Epithelial cell of proximal tubule (primary cell): ENCODE results near the gene CUX1. TPM values are rescaled to one million over a fixed set of nuclear protein-coding genes. Genes with fewer than 3 reads are reported as not detected.

Experiments
- DNase-seq: peaks from one replicate; pipeline ENCODE4 v3.0.0-alpha.2; 2011; ENCODE audit warnings: low read depth
- H3K4me3 ChIP-seq: 2 replicates; pipeline ENCODE4 v1.5.1; 2011; ENCODE audit warnings: low read depth, mild to moderate bottlenecking, low read length
- total RNA-seq: library from RNA; depleted of rRNA; stranded (reverse); fragments of >200 nt; gene quantifications from 2 replicates; pipeline ENCODE4 v1.2.3, GENCODE V29; 2015
- TF ChIP-seq, protein P1 (sequence below): conservative IDR thresholded peaks from 2 replicates; pipeline ENCODE4 v1.5.1; 2012; ENCODE audit warnings: low read depth, mild to moderate bottlenecking, low read length

The CUX1 gene
- total RNA-seq, 1 donor from 2014 or later: 37.3 TPM

DNA sequence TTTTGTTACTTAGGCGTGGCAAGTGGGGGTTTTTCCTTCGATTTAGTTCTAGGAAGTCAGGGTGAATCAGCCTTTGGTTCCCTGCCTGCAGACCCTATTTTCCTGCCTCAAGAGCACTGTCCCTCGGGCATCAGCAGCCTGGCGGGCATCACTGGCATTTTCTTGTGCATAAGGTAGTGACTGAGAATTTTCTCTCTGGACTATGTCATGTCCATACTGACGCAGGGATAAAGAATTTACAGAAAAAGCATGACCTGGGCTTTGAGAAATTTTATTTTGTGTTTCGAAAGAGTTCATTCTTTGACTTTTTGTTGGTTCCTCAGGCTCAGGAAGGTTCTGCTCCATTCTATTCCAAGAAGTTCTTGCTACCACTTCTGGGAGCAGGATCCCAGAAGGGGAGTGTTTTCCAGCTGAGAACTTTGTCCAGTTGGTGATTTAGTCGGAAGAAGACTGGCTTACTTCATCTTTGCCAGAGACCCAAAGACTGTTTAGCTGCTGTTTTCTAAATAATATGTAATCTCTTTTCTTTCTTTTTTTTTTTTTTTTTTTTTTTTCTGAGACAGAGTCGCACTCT, 255.3 kb downstream of the CUX1 start:
- DNase-seq: no peak
- H3K4me3 ChIP-seq: no peak overlapping the region
- TF ChIP-seq, protein P1, sequence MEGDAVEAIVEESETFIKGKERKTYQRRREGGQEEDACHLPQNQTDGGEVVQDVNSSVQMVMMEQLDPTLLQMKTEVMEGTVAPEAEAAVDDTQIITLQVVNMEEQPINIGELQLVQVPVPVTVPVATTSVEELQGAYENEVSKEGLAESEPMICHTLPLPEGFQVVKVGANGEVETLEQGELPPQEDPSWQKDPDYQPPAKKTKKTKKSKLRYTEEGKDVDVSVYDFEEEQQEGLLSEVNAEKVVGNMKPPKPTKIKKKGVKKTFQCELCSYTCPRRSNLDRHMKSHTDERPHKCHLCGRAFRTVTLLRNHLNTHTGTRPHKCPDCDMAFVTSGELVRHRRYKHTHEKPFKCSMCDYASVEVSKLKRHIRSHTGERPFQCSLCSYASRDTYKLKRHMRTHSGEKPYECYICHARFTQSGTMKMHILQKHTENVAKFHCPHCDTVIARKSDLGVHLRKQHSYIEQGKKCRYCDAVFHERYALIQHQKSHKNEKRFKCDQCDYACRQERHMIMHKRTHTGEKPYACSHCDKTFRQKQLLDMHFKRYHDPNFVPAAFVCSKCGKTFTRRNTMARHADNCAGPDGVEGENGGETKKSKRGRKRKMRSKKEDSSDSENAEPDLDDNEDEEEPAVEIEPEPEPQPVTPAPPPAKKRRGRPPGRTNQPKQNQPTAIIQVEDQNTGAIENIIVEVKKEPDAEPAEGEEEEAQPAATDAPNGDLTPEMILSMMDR: no peak

DNA sequence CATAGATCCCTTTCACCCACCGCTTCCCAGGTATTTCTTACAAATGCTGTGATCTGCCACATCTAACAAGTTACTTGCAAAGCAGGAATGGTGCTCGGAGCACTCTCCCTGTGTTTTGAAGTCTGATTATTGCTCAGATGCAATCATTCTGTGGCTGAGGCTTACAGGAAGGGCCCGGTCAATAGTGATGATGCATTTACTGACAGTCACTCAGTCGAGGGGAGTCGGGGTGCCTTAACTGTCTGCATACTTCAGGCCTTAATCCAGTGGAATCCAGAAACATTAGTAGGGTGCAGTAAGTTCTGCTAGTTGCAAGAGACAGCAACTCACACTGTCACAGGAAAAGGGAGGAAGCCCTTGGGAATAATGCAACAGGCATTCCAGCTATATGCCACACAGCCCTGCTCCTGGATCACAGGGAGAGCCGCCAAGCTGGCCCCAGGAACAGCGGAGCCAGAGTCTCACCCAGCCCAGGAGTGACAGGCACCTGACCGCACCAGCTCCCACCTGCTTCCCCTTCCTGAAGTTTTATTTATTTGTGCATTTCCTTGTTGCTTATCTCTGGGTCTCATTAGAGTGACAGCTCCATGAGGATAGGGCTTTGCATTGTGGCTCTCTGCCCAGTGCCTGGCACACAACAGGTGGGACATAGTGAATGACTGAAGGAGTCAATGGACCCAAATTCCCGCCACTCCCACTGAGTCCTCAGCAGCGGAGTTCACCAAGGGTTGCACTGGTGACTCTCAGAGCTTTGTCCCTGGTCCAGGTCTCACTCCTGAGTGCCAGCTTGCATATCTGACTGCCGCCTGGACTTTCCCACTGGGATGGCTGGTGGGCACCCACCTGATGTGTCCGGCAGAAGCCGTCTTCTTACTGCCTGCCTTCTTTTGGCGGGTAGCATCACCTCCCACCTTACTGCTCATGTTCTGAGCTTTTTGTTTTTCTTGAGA, 256.8 kb downstream of the CUX1 start:
- TF ChIP-seq, protein P1: no peak
- H3K4me3 ChIP-seq: no peak overlapping the region
- DNase-seq: no peak

DNA sequence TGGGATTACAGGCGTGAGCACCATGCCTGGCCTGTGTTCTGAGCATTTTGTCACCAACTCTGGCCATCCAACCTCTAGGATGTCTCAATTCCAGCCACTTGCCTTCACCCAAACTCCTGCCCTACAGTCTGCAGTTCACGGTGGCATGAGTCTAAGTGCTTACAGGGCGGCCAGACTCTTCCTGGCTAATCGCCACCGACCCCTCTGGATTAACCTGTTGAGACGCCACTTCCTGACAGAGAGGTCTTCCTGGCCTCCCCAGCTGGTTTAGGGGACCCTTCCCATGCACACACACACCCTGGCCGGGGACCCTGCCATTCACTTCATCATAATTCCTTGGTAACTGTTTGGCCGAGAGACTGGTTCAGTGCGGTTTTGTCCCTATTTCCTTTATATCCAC, 257.7 kb downstream of the CUX1 start:
- no peak for DNase-seq
- TF ChIP-seq, protein P1: no peak
- H3K4me3 ChIP-seq: no peak overlapping the region

DNA sequence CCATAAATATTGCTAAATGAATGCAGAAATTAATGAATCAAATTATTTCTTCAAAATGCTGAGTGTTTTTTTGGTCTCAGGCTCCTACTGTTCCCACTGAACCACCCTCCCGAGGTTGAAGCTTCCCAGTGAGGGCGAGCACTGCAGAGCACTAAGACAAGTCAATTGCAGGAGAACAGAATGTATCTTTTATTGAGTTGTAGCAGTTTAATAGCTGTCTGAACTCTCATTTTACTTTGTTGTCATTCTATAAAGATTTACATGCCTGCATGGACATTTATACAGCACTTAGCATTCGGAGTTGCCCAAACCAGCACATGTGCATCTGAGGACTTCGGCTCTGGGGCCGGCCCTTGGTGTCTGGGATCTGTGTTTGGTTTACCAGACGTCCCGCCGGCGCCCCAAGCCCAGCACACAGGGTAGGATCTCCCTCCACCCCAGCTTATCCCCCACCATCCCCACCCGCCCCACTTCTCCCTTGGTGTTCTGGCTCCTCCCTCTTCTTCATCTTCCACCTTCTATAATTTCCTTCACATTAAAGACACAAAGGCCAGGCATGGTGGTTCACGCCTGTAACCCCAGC, 258.2 kb downstream of the CUX1 start:
- no peak for DNase-seq

DNA sequence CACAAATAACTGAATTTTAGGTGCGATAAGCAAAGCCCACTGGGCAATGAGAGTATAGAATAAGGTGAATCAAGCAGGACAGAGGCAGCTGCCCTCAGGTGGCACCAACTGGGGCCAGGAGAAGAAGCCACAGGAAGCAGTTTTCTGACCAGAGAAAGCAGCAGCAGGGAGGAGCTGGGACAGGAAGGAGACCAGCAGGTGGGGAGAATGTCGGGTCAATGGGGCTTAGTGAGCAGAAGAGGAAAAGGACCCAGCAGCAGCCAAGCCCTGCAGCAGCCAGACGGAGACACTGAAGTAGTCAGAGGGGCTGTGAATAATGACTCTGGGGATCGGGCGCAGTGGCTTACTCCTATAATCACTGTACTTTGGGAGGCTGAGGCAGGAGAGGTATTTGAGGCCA, 259.7 kb downstream of the CUX1 start:
- TF ChIP-seq, protein P1: no peak
- no peak overlapping the region for H3K4me3 ChIP-seq
- DNase-seq: no peak

More for the DNA sequence above, 258.2 kb downstream of the CUX1 start:
- H3K4me3 ChIP-seq: no peak overlapping the region
- TF ChIP-seq, protein P1: no peak

DNA sequence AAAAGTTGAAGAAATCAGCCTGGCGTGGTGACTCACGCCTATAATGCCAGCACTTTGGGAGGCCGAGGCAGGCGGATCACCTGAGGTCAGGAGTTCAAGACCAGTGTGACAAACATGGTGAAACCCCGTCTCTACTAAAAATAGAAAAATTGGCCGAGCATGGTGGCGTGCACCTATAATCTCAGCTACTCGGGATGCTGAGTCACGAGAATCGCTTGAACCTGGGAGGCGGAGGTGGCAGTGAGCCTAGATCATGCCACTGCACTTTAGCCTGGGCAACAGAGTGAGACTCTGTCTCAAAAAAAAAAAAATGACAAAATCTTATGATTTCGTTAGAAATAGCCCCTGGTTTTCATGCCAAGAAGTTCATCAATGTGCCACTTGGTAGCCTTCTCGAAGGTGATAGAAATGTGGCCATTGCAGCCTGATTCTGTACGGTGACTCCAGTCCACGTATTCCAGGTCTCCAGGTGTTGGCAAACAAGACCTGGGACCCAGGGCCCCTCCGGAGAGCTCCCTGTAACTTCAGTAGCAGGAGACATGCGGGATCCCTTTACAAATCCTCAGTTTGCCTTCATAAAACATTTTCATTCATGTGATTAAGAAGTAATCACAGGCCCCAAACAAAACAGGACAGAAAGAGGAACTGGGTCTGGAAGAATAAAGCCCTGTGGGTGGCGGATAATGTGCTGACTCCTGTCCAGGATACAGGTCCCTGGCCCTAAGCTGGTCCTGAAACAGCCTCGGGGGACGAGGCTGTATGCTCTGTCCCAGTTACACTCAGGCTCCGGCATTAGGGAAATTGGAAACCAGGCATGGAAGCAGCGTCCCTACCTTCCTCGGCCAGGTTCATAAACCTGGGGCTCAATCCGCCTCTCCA, 262.0 kb downstream of the CUX1 start:
- no peak overlapping the region for H3K4me3 ChIP-seq
- DNase-seq: peak; percentile 48
- TF ChIP-seq, protein P1: no peak
